Stimulated activated CD4-positive, alpha-beta T cell treated with anti-CD3 and anti-CD28 coated beads, Interleukin-4, amount 100 ng/mL, for 48 hours (primary cell): ENCODE results near the gene FKBP5.

ENCODE experiments used
- DNase-seq, 2 donors: peaks; one replicate each; pipeline ENCODE4 v3.0.0-alpha.2; 2020; ENCODE audit warnings: low read depth in 2 of 2

Gene FKBP5

GRCh38 chr6:35665573-35665972, 23.1 kb downstream of the FKBP5 start:
- DNase-seq, result no peak

DNA sequence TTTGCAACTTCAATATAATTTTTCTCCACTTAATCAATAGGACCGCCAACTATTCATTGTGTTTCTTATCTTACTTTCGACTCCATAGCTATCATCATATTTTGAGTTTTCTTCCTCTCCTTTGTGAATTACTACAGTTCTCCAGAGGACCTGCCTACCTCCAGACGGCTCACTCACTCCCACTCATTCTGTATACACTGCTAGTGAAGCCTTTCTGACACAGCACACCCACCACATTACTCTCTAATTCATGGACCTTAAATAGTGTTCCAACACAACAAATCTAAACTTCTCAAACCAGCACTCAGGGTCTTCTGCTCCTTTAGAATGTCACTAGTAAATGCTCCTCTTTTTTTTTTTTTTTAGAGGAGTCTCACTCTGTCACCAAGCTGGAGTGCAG, 23.8 kb downstream of the FKBP5 start:
- no peak for DNase-seq

- DNase-seq, result no peak
These were observed 25.1 kb downstream of the FKBP5 start for GRCh38 chr6:35663447-35664235.

- no peak for DNase-seq
These were observed 25.7 kb downstream of the FKBP5 start for GRCh38 chr6:35662999-35663398.

- no peak for DNase-seq
These were observed 33.8 kb downstream of the FKBP5 start for GRCh38 chr6:35654883-35655282.

DNA sequence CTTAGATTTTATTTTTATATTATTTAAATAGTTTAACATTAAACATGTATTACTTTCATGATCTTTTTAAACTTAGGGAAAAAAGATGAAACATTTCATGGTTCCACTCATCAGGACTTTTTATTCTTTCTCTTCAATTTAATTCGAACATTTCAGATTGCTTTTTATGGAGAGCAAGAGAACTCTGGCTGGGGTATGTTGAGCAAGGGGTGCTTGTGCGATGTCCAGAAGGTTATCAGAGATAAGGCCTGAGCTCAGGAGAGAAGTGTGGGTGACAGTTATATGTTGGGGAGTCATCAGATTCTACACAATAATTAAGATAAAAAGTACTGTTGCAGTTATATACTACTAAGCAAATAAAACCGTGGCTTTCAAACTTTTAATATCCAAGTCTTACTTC, 37.5 kb downstream of the FKBP5 start:
- no peak for DNase-seq

GRCh38 chr6:35650015-35650414, 38.7 kb downstream of the FKBP5 start:
- DNase-seq, result no peak

- no peak for DNase-seq
These were observed 40.5 kb downstream of the FKBP5 start for GRCh38 chr6:35648203-35648602.

- no peak for DNase-seq
These were observed 41.3 kb downstream of the FKBP5 start for GRCh38 chr6:35647400-35647799.

DNA sequence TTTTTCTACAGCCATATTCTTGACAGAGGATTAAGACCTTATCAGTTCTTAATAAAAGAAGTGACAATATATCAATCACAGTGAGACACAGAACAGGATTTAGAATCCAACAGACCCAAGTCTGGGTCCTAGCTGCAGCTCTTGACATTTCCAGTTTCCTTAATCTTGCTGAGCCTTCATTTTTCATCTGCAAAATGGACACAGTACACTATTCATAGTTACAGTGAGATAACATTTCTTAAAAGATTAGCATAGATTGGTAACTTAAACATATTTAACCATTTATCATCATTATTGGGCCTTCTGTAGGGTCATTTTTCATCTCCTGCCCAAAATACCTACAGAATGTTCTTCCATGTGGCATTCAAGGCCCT, 45.6 kb downstream of the FKBP5 start:
- no peak for DNase-seq

DNA sequence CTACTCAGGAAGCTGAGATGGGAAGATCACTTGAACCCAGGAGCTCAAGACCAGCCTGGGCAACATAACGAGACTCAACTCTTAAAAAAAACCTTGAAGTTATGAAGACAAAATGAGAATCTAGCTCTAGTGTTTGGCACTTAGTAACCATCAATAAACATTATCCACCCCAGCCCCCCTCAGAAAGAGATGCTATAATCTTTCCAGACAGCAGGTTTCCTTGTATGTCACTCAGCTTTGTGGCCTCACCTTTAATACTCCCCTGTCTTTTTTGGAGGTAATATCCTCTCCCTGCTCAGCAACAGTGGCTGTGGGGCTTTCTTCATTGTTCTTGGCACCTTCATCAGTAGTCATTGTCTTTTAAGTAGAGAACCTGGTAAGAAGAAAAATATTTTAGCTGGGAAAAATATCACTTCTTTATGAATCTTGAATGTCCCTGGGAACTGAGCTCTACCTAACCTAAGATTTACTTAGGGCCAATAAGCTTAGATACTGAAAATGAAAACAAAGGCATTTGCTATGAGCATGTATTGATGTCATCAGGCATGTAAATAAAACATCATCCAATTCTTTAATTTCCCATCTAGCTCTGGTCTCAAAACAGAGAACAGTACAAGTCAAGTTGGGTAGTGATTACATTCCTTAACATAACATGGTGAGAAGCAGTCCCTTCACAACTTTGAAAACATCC, 46.1 kb downstream of the FKBP5 start:
- no peak for DNase-seq

- no peak for DNase-seq
These were observed 48.6 kb downstream of the FKBP5 start for GRCh38 chr6:35640017-35640664.

DNA sequence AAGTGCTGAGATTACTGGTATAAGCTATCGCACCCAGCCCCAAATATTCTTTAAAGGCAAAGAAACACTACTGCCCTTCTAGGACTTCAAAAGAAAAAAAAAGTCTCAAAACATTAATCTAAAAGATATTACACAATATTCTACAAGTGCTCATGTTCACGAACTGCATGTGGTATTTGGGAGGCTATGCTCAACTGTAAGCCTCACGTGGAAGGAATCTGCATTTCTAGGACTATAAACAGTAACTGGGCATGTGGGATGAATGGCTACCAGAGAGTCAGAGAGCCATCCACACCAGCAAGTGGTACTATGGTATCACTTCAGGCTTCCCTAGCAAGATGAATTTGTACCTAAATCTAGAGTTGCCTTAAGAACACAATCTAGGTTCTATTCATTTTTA, 50.0 kb downstream of the FKBP5 start:
- no peak for DNase-seq

- DNase-seq, result no peak
These were observed 50.8 kb downstream of the FKBP5 start for GRCh38 chr6:35637911-35638310.

DNA sequence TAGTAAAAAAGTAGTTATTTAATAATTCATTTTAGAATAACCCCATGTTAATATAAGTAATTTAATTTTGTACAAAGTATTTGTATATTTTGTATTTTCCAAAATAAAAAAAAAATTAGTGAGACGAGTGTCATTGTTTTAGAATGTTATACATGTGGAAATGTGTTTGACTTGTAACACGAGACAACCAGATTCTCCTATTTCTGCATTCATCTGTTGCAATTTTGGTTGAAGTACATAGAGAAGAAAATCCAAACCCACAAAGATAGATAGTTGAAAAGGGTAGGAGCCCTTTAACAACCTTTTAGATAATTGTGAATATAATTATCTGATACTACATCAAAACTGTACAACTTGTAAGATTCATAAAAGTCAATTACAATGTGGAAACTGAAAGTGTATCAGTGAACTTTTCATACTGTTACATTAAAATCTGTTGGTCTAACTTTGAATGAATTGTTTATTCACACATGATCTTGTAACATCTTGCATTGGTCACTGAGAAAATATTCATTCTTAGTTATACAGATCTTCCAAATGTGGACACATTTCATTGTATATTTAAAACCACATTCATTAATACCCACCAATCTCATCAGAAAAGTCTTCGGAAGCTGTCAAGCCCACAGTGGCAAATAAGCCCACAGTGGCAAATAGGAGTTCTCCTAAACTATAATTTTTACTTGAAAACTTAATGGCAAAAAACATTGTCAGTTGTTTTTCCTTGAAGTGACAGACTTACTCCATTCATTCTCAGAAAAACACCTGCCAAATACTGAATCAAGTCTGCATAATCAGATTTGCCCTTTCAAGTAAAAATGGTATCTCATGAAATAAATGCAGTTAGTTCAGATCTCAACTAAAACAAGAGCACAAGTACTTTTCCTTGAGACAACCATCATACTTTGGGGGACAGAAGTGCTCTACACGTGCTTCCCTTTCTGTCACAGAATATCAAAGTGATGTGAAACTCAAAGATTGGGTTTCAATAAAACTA, 52.8 kb downstream of the FKBP5 start:
- no peak for DNase-seq

DNA sequence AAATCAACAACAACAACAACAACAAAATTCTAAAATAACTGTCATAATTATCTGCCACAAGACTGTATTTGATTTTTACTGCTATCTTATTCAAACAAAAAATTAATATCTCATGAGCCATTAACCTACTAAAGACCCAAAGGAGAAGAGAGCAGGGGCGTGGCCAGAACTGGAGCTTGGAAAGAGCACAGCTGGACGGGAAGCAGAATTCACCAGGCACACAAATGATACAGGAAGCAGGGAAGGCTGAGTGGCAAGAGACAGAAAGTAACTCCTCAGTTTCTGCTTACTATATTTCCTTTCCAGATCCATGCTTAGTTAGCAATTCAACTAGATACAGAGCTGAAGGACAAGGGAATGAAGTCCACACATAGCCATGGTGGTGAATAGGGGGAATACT, 54.4 kb downstream of the FKBP5 start:
- DNase-seq, result no peak

- DNase-seq, result no peak
These were observed 55.1 kb downstream of the FKBP5 start for GRCh38 chr6:35633579-35634089.

DNA sequence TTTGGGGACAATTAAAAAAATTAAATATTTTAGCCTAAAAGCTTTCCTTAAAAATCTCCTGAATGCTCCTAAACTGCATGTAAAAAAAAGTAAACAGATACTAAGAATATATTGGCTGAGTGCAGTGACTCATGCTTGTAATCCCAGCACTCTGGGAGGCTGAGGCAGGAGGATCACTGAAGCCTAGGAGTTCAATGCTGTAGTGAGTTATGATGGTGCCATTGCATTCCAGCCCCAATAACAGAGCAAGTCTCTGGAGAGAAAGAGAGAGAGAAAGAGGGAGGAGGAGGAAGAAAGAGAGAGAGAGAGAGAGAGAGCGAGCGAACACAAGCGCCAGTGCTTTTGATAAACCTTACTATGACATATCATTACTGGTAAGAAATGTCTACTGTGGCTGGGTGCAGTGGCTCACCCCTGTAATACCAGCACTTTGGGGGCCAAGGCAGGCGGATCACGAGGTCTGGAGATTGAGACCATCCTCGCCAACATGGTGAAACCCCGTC, 58.8 kb downstream of the FKBP5 start:
- no peak for DNase-seq

- DNase-seq, result no peak
These were observed 62.3 kb downstream of the FKBP5 start for GRCh38 chr6:35626401-35626800.

- no peak for DNase-seq
These were observed 64.2 kb downstream of the FKBP5 start for GRCh38 chr6:35624341-35625070.

- DNase-seq, result no peak
These were observed 66.4 kb downstream of the FKBP5 start for GRCh38 chr6:35622283-35622682.
